LNCaP clone FGC (cell line): ENCODE results near the gene UBASH3A.

Experiments used
- DNase-seq: peaks from one replicate; pipeline ENCODE4 v3.0.0-alpha.2; 2011; ENCODE audit warnings: low read depth
- H3K4me3 ChIP-seq: 2 replicates; pipeline ENCODE4 v1.5.1; 2011; ENCODE audit warnings: mild to moderate bottlenecking, low read depth, low read length, control low read depth
- TF ChIP-seq, protein P1 (sequence below): IDR thresholded peaks from 2 replicates; pipeline ENCODE4 v1.5.1; 2012; ENCODE audit warnings: mild to moderate bottlenecking; ENCODE audit not compliant: control insufficient read depth, insufficient read depth; ENCODE audit errors: extremely low read depth

Gene UBASH3A

DNA sequence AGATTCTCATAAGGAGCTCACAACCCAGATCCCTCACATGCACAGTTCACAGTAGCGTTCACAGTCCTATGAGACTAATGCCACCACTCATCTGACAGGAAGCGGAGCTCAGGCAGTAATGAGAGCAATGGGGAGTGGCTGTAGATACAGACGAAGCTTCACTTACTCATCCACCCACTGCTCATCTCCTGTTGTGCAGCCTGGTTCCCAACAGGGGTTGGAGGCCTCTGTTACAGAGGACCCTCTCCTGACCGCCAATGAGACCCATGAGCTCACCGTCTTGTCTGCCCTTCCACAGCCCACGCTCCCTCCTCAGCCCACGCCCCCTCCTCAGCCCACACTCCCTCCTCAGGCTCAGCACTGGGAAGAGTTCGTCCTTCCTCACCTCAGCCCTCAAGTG is 52.8 kb downstream of the UBASH3A start:
- DNase-seq, result no peak
- TF ChIP-seq, protein P1, sequence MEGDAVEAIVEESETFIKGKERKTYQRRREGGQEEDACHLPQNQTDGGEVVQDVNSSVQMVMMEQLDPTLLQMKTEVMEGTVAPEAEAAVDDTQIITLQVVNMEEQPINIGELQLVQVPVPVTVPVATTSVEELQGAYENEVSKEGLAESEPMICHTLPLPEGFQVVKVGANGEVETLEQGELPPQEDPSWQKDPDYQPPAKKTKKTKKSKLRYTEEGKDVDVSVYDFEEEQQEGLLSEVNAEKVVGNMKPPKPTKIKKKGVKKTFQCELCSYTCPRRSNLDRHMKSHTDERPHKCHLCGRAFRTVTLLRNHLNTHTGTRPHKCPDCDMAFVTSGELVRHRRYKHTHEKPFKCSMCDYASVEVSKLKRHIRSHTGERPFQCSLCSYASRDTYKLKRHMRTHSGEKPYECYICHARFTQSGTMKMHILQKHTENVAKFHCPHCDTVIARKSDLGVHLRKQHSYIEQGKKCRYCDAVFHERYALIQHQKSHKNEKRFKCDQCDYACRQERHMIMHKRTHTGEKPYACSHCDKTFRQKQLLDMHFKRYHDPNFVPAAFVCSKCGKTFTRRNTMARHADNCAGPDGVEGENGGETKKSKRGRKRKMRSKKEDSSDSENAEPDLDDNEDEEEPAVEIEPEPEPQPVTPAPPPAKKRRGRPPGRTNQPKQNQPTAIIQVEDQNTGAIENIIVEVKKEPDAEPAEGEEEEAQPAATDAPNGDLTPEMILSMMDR, result no peak
- no peak overlapping the region for H3K4me3 ChIP-seq

DNA sequence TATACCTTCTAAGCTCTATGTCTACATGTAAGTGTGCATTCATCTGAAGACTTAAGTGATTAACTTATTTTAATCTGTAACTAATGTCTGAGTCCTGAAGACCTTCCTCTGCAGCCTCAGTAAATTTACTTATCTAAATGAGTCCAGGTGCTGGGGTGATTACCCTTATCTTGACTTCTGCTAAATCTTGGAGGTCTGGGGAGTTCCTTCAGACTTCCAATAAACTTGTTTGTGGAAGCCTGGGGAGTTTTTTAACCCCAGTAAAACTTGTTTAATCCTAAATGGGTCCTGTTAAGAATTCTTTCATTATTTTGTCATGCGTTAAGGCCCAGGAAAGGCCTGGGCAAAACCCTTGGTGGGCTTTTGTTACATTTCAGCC is 55.4 kb downstream of the UBASH3A start:
- DNase-seq, result no peak
- no peak overlapping the region for H3K4me3 ChIP-seq
- TF ChIP-seq, protein P1, result no peak

- no peak overlapping the region for H3K4me3 ChIP-seq
- TF ChIP-seq, protein P1, result no peak
- DNase-seq, result no peak
Measured at GRCh38 chr21:42459546-42460215, 56.0 kb downstream of the UBASH3A start.

DNA sequence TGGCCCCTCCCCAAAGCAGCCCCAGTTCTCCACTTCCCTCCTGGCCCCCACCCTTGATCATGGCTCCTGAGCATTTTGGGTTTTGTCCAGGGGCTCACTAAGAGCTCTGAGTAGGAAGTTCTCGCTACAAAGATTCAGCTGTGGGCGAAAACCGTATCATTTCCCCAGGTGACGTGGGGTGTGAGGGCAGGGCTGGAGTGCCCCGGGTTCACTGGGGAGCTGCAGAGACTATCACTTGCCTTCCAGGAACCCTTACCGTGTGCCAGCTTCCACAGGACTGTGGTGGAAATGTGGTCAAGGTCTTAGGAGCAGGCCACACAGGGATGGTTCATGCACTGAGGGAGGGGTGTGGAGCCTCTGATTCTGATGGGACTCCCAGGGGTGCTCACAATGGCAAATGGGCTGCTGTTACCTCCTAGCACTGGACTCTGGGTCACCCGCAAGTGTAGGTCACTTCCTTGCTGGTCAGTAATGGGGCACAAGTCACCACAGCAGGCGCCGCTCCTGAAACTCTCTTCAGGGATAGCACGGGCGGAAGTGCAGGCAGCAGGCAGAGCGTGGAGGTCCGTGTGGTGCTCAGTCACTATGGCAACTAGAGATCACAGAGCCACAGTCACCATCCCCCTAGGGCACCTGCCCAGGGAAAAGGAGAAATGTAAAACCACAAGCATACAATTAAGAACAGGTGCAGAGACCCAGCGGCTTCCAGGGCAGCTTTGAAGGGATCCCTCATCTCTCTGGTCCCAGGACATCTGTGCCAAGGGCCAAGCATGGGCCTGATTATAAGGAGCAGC is 56.9 kb downstream of the UBASH3A start:
- TF ChIP-seq, protein P1, result no peak
- no peak for DNase-seq
- H3K4me3 ChIP-seq, result no peak overlapping the region

- no peak for DNase-seq
- TF ChIP-seq, protein P1, result no peak
- H3K4me3 ChIP-seq, result no peak overlapping the region
Measured at GRCh38 chr21:42461185-42461520, 57.5 kb downstream of the UBASH3A start.

DNA sequence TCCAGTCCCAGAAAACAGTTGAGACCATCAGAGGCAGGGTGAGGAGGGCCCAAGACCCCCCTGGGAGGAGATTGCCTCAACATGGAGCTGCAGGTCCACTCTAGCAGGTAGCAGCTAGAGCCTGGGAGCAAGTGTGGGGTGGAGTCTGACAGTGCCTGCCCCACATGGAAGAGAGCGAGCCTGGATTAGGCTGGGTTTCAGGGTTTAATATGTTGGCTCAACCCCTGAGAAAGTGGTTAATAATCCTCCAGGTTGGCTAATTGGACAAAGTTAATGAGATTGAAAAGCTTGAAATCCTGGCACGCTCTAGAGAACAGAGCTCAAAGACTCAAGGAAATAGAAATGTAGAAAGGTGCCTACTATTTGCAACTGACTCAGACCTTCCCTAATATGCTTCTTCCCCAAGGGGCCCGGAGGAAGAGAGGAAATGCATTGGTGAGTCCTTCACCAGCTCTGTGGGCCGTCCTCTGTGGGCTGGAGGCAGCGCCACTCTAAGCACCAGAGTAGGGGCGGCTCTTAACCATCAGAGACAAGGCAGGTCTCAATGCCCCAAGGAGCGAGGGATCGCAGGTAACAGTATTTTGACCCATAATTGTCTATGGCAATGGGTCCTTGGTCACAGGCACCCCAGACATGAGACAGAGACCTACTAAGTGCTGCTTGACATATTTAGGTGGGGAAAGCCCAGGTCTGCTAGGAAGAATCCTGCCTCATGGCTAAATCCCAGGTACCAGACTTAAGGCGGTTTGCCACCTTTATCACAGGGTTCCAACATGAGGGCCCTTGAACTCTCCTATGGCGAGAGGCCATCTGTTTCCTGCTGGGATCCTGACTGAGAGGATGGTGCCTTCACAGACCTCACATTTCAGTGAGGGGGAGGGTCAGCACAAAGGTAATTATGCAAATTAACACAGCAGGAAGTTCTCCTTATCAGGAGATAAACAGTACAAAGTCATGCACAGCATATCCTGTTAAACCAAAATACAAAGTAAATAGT is 58.5 kb downstream of the UBASH3A start:
- no peak overlapping the region for H3K4me3 ChIP-seq
- TF ChIP-seq, protein P1, result no peak
- DNase-seq, result no peak
